ENCODE results near the gene COL4A2. TPM values are rescaled to one million over a fixed set of nuclear protein-coding genes. Genes with fewer than 3 reads are reported as not detected.

Gene COL4A2
- total RNA-seq, 4 donors from 2014 or later, result 75.1 to 322 (median 115) TPM

DNA sequence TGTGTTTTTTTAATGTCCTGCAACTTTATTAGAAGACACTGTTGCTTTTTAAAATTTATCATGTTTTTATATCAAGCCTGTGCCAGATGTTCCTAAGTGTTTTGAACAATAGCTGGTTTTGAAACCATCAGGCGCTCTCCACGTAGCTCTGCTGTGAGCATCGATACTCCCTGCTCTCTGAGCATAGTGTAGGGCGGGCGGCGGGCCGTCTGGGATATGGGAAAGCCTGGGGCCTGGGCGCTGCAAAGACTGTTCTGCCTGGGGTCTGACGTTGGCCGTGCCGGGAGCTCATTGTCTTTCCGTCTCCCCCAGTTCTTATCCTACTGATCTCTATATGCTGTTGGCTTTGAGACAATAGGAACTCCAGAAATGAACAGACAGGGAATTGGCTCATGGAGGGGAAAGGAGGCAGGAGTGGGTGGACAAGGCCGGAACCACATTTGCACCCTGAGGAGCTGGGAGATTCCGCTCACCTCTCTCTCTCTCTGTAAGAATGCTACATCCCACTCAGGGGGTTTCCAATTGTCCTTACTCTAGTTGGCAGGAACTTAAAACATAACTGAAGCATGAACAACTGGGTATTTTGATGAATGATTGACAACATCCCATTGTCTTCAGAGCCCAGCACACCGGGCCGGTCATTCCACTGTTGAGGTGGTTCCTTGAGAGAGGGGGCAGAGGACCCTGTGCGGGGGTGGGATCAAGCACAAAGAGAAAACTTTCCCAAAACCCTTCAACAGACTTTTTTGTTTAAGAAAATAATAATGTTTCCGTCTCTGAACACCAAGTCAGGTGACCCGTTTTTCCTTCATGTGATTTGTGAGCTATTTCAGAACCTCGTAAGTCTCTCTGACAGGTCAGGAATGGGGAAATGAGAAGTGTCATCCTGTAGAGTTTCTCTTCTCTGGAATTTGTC is 64.7 kb downstream of the COL4A2 start:
- TF ChIP-seq, protein P1, sequence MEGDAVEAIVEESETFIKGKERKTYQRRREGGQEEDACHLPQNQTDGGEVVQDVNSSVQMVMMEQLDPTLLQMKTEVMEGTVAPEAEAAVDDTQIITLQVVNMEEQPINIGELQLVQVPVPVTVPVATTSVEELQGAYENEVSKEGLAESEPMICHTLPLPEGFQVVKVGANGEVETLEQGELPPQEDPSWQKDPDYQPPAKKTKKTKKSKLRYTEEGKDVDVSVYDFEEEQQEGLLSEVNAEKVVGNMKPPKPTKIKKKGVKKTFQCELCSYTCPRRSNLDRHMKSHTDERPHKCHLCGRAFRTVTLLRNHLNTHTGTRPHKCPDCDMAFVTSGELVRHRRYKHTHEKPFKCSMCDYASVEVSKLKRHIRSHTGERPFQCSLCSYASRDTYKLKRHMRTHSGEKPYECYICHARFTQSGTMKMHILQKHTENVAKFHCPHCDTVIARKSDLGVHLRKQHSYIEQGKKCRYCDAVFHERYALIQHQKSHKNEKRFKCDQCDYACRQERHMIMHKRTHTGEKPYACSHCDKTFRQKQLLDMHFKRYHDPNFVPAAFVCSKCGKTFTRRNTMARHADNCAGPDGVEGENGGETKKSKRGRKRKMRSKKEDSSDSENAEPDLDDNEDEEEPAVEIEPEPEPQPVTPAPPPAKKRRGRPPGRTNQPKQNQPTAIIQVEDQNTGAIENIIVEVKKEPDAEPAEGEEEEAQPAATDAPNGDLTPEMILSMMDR (IDR thresholded peaks at IDR 0.05), result no peak
- TF ChIP-seq POLR2AphosphoS5 (IDR thresholded peaks at IDR 0.05) (no peak), EP300 (IDR thresholded peaks at IDR 0.05; ENCODE audit: low read depth) (no peak), POLR2A (IDR thresholded peaks at IDR 0.05) (no peak)
- WGBS, 2 donors (ENCODE audit: low coverage in 1 of 2), result 71 to 84% methylated on average over 9 to 20 of the region's 20 CpGs
- intact Hi-C loops (cut with DNase I; ENCODE audit: low total_unique reads) (no loop called here), in situ Hi-C loops (cut with MboI; ENCODE audit: low pct_ligation_motif_present in 1 of 4, low pct_unique_long_range_greater_than_20kb in 1 of 4, low sequenced_read_pairs in 3 of 4) (no loop called here)
- Histone ChIP-seq H3K27ac (peak overlapping the region; percentile 6 to 69 (median 48)), H3K9me3 (no peaks in the 10 kb centered on the region), H3K4me1 (peaks cover 0 to 33% (median 6%) of the 10 kb centered on the region in 4 donors), H3K27me3 (no peaks in the 10 kb centered on the region), H3K4me3 (no peak overlapping the region), H3K36me3 (no peaks in the 10 kb centered on the region)
- DNase-seq, result no peak

DNA sequence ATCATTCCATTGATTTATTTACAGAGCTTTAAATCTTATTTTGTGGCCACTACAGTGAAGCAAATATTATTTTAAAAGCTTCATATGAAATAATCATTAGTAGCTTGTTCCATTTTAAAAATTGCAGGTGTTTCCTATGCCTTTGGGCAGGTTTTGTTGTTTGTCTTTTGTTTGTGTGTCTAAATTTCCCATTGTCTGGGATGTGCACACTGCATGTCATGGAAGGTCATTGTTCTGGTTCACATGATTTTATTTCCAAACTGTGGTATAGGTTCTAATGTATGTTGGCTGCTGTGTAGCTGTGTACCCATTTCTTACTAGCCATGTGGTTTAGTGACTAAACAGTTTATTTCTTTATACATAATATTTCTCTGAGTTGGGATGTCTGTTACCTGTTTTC is 65.6 kb downstream of the COL4A2 start:
- Histone ChIP-seq H3K4me3 (no peak overlapping the region), H3K4me1 (peaks cover 0 to 33% (median 6%) of the 10 kb centered on the region in 4 donors), H3K27me3 (no peaks in the 10 kb centered on the region), H3K27ac (peak overlapping the region in 3 of 4 donors; percentile 37 to 69 (median 58)), H3K36me3 (no peaks in the 10 kb centered on the region), H3K9me3 (no peaks in the 10 kb centered on the region)
- no peak for DNase-seq
- in situ Hi-C loops (cut with MboI; ENCODE audit: low pct_ligation_motif_present in 1 of 4, low pct_unique_long_range_greater_than_20kb in 1 of 4, low sequenced_read_pairs in 3 of 4) (no loop called here), intact Hi-C loops (cut with DNase I; ENCODE audit: low total_unique reads) (no loop called here)
- TF ChIP-seq, protein P1 (IDR thresholded peaks at IDR 0.05), result no peak
- TF ChIP-seq POLR2A (IDR thresholded peaks at IDR 0.05) (no peak), POLR2AphosphoS5 (IDR thresholded peaks at IDR 0.05) (no peak), EP300 (IDR thresholded peaks at IDR 0.05; ENCODE audit: low read depth) (no peak)

DNA sequence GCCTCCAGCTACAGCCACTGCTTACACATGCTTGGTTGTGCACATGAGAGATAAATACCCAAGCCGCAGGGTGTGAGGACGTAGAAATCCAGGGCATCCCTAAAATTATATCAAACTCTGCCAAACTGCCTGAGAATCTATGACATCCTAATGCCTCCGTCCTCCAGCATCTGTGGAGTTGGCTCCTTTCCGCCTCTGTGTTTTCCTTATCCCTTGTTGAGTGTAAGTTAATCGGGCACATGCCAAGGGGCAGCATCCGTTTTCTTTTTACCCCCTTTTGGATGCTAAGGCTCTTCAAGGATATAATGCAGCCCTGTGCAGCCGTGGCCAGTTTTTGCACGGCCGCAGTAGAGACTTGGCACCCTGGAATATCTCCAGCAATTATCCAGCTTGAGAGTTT is 66.5 kb downstream of the COL4A2 start:
- in situ Hi-C loops (cut with MboI; ENCODE audit: low pct_ligation_motif_present in 1 of 4, low pct_unique_long_range_greater_than_20kb in 1 of 4, low sequenced_read_pairs in 3 of 4) (no loop called here), intact Hi-C loops (cut with DNase I; ENCODE audit: low total_unique reads) (no loop called here)
- H3K4me3 ChIP-seq, result no peak overlapping the region
- no peak for DNase-seq
- peaks cover 0 to 33% (median 6%) of the 10 kb centered on the region in 4 donors for H3K4me1 ChIP-seq
- H3K27me3 ChIP-seq, result no peaks in the 10 kb centered on the region
- H3K27ac ChIP-seq, result peak overlapping the region; percentile 19 to 69 (median 48)
- no peaks in the 10 kb centered on the region for H3K9me3 ChIP-seq
- no peaks in the 10 kb centered on the region for H3K36me3 ChIP-seq
- 82 to 87% methylated on average over 6 to 9 of the region's 9 CpGs for WGBS, 2 donors (ENCODE audit: low coverage in 1 of 2)
- TF ChIP-seq, protein P1 (IDR thresholded peaks at IDR 0.05), result no peak
- TF ChIP-seq EP300 (IDR thresholded peaks at IDR 0.05; ENCODE audit: low read depth) (no peak), POLR2AphosphoS5 (IDR thresholded peaks at IDR 0.05) (no peak), POLR2A (IDR thresholded peaks at IDR 0.05) (no peak)

DNA sequence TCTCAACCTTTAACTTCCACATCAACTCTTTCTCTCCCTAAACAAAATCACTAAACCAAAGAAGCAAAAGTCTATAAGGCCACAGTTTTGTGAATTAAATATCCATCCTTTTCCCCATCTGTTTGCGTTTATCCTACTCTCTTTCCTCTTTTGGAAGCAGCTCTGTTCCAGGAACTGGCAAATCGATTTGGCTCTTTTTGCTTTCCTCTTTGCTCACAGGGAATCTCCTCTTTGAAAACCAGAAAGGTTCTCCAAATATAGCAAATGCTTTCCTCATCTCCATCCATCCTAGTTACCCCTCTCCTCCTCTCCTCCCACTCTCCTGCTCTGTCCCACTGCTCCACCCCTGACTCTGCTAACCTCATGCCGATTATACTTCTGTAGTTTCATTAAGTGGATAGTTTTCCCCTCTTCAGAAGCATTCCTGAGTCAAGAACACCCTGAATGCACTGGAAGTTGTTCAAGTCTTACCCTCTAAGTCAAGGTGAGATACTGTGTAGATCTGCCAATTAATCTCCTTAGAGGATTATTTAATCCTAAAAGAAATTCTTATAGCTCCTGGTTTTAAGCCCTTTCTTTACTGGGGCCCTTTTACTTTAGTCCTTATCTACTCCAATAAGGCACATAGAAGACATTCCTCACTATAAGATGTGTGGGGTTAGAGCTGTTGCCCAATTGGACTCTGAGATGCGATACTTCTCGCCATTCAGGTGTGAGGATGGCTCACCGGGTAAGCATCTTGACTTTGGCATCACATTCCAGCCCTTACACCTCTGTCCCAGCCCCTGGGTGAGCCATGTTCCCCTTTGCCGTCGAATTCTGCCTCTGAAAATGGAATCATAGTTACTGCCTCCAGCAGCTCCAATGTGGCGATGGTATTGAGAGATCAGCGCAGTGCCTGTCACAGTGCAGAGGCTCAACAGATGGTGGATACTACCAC is 67.6 kb downstream of the COL4A2 start:
- H3K27me3 ChIP-seq, result no peaks in the 10 kb centered on the region
- in situ Hi-C loops (cut with MboI; ENCODE audit: low pct_ligation_motif_present in 1 of 4, low pct_unique_long_range_greater_than_20kb in 1 of 4, low sequenced_read_pairs in 3 of 4) (no loop called here), intact Hi-C loops (cut with DNase I; ENCODE audit: low total_unique reads) (loop anchor here (1.0 kb wide), 1 partner anchor 38 kb away; no protein-coding TSS in a partner anchor)
- H3K4me3 ChIP-seq, result no peak overlapping the region
- WGBS, 2 donors (ENCODE audit: low coverage in 1 of 2), result 82 to 85% methylated on average over 5 to 10 of the region's 10 CpGs
- no peaks in the 10 kb centered on the region for H3K36me3 ChIP-seq
- TF ChIP-seq POLR2A (IDR thresholded peaks at IDR 0.05) (no peak), EP300 (IDR thresholded peaks at IDR 0.05; ENCODE audit: low read depth) (no peak), POLR2AphosphoS5 (IDR thresholded peaks at IDR 0.05) (no peak)
- TF ChIP-seq, protein P1 (IDR thresholded peaks at IDR 0.05), result no peak
- H3K27ac ChIP-seq, result peak overlapping the region; percentile 1 to 69 (median 48)
- H3K4me1 ChIP-seq, result peaks cover 5 to 33% (median 8%) of the 10 kb centered on the region in 4 donors
- no peak for DNase-seq
- H3K9me3 ChIP-seq, result no peaks in the 10 kb centered on the region

Data from transverse colon (tissue), 4 donors.